ENCODE measurements around the gene SNCAIP.

DNA sequence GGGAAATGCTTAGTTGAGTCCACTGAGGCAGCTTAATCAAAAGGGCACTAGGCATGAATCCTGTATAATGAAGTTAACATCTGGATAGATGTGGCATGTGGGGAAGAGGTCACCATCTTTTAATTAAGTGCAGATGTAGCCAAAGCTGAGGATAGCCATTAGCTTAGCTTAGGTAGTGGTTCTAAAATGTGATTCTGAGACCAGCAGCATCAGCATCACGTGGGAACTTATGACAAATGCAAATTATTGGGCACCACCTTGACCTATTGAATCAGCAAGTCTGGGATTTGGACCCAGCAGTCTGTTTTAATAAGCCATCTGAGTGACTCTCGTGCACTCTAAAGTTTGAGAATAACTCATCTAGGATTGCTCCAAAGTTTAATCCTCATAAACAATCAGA is 63.8 kb downstream of the SNCAIP start:
- TF ChIP-seq ZFP30 (CRISPR knock-in tag; IDR thresholded peaks at IDR 0.05) (no peak), CSDC2 (CRISPR knock-in tag; IDR thresholded peaks at IDR 0.05) (no peak), ZNF8 (CRISPR knock-in tag; IDR thresholded peaks at IDR 0.05) (no peak), ARNTL (CRISPR knock-in tag; IDR thresholded peaks at IDR 0.05; ENCODE audit: borderline replicate concordance, low read depth) (no peak), SNAI2 (CRISPR knock-in tag; IDR thresholded peaks at IDR 0.05) (no peak), ZC3H10 (CRISPR knock-in tag; IDR thresholded peaks at IDR 0.05) (no peak), RARB (CRISPR knock-in tag; IDR thresholded peaks at IDR 0.05) (no peak), GLIS3 (CRISPR knock-in tag; IDR thresholded peaks at IDR 0.05) (no peak), ISL1 (CRISPR knock-in tag; IDR thresholded peaks at IDR 0.05) (no peak), ZFP3 (CRISPR knock-in tag; IDR thresholded peaks at IDR 0.05) (no peak), ZNF565 (CRISPR knock-in tag; conservative IDR thresholded peaks at IDR 0.05; ENCODE audit: low read depth) (no peak), ESRRG (CRISPR knock-in tag; IDR thresholded peaks at IDR 0.05) (no peak)
- TF ChIP-seq, protein P1, sequence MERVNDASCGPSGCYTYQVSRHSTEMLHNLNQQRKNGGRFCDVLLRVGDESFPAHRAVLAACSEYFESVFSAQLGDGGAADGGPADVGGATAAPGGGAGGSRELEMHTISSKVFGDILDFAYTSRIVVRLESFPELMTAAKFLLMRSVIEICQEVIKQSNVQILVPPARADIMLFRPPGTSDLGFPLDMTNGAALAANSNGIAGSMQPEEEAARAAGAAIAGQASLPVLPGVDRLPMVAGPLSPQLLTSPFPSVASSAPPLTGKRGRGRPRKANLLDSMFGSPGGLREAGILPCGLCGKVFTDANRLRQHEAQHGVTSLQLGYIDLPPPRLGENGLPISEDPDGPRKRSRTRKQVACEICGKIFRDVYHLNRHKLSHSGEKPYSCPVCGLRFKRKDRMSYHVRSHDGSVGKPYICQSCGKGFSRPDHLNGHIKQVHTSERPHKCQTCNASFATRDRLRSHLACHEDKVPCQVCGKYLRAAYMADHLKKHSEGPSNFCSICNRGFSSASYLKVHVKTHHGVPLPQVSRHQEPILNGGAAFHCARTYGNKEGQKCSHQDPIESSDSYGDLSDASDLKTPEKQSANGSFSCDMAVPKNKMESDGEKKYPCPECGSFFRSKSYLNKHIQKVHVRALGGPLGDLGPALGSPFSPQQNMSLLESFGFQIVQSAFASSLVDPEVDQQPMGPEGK (CRISPR knock-in tag; IDR thresholded peaks at IDR 0.05; ENCODE audit: borderline replicate concordance) = no peak
- TF ChIP-seq, protein P2, sequence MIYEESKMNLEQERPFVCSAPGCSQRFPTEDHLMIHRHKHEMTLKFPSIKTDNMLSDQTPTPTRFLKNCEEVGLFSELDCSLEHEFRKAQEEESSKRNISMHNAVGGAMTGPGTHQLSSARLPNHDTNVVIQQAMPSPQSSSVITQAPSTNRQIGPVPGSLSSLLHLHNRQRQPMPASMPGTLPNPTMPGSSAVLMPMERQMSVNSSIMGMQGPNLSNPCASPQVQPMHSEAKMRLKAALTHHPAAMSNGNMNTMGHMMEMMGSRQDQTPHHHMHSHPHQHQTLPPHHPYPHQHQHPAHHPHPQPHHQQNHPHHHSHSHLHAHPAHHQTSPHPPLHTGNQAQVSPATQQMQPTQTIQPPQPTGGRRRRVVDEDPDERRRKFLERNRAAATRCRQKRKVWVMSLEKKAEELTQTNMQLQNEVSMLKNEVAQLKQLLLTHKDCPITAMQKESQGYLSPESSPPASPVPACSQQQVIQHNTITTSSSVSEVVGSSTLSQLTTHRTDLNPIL (CRISPR knock-in tag; IDR thresholded peaks at IDR 0.05; ENCODE audit: low read depth) = no peak

All from SK-N-SH treated with all-trans-retinoic acid at 6 μM for 48 hours (cell line).